Liver (tissue), 3 donors: ENCODE results near the gene XPNPEP3.

ENCODE experiments used
- EGR1 ChIP-seq, 2 donors: IDR thresholded peaks; 2 replicates each; pipeline ENCODE4 v1.6.1; 2016 to 2018; ENCODE audit warnings: antibody characterized with exemption in 2 of 2, low read depth in 2 of 2
- FOXA1 ChIP-seq: IDR thresholded peaks from 2 replicates; pipeline ENCODE4 v1.6.1; 2016; ENCODE audit warnings: antibody characterized with exemption
- JUND ChIP-seq, 2 donors: IDR thresholded peaks; 2 replicates each; pipeline ENCODE4 v1.6.1; 2016; ENCODE audit warnings: antibody characterized with exemption in 2 of 2
- MAX ChIP-seq: IDR thresholded peaks from 2 replicates; pipeline ENCODE4 v1.6.1; 2016; ENCODE audit warnings: antibody characterized with exemption
- SP1 ChIP-seq: IDR thresholded peaks from 2 replicates; pipeline ENCODE4 v1.6.1; 2018; ENCODE audit warnings: antibody characterized with exemption, mild to moderate bottlenecking
- TAF1 ChIP-seq: conservative IDR thresholded peaks from 2 replicates; pipeline ENCODE4 v1.6.1; 2016; ENCODE audit warnings: antibody characterized with exemption, mild to moderate bottlenecking
- YY1 ChIP-seq: IDR thresholded peaks from 2 replicates; pipeline ENCODE4 v1.6.1; 2016; ENCODE audit warnings: antibody characterized with exemption, mild to moderate bottlenecking
- TF ChIP-seq, protein P1 (sequence below): fragments of 150-350 bp; IDR thresholded peaks from 2 replicates; pipeline ENCODE4 v1.5.1; 2017; ENCODE audit warnings: improper control_type of control experiment, low read depth, low read length; ENCODE audit not compliant: missing input control
- TF ChIP-seq, protein P2 (sequence below): IDR thresholded peaks from 2 replicates; pipeline ENCODE4 v1.6.1; 2016; ENCODE audit warnings: antibody characterized with exemption
- TF ChIP-seq, protein P3 (sequence below): IDR thresholded peaks from 2 replicates; pipeline ENCODE4 v1.6.1; 2016; ENCODE audit warnings: antibody characterized with exemption, mild to moderate bottlenecking
- donor health status: healthy.
- donor health status: healthy.

- TF ChIP-seq, protein P1, sequence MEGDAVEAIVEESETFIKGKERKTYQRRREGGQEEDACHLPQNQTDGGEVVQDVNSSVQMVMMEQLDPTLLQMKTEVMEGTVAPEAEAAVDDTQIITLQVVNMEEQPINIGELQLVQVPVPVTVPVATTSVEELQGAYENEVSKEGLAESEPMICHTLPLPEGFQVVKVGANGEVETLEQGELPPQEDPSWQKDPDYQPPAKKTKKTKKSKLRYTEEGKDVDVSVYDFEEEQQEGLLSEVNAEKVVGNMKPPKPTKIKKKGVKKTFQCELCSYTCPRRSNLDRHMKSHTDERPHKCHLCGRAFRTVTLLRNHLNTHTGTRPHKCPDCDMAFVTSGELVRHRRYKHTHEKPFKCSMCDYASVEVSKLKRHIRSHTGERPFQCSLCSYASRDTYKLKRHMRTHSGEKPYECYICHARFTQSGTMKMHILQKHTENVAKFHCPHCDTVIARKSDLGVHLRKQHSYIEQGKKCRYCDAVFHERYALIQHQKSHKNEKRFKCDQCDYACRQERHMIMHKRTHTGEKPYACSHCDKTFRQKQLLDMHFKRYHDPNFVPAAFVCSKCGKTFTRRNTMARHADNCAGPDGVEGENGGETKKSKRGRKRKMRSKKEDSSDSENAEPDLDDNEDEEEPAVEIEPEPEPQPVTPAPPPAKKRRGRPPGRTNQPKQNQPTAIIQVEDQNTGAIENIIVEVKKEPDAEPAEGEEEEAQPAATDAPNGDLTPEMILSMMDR, result no peak
- TF ChIP-seq, protein P2, sequence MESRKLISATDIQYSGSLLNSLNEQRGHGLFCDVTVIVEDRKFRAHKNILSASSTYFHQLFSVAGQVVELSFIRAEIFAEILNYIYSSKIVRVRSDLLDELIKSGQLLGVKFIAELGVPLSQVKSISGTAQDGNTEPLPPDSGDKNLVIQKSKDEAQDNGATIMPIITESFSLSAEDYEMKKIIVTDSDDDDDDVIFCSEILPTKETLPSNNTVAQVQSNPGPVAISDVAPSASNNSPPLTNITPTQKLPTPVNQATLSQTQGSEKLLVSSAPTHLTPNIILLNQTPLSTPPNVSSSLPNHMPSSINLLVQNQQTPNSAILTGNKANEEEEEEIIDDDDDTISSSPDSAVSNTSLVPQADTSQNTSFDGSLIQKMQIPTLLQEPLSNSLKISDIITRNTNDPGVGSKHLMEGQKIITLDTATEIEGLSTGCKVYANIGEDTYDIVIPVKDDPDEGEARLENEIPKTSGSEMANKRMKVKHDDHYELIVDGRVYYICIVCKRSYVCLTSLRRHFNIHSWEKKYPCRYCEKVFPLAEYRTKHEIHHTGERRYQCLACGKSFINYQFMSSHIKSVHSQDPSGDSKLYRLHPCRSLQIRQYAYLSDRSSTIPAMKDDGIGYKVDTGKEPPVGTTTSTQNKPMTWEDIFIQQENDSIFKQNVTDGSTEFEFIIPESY, result no peak
- TF ChIP-seq SP1 (no peak), TAF1 (no peak), MAX (no peak), YY1 (no peak), EGR1 (IDR thresholded peaks at IDR 0.05; ENCODE audit: low read depth in 2 of 2) (no peak), FOXA1 (no peak), JUND (IDR thresholded peaks at IDR 0.05) (no peak)
- TF ChIP-seq, protein P3, sequence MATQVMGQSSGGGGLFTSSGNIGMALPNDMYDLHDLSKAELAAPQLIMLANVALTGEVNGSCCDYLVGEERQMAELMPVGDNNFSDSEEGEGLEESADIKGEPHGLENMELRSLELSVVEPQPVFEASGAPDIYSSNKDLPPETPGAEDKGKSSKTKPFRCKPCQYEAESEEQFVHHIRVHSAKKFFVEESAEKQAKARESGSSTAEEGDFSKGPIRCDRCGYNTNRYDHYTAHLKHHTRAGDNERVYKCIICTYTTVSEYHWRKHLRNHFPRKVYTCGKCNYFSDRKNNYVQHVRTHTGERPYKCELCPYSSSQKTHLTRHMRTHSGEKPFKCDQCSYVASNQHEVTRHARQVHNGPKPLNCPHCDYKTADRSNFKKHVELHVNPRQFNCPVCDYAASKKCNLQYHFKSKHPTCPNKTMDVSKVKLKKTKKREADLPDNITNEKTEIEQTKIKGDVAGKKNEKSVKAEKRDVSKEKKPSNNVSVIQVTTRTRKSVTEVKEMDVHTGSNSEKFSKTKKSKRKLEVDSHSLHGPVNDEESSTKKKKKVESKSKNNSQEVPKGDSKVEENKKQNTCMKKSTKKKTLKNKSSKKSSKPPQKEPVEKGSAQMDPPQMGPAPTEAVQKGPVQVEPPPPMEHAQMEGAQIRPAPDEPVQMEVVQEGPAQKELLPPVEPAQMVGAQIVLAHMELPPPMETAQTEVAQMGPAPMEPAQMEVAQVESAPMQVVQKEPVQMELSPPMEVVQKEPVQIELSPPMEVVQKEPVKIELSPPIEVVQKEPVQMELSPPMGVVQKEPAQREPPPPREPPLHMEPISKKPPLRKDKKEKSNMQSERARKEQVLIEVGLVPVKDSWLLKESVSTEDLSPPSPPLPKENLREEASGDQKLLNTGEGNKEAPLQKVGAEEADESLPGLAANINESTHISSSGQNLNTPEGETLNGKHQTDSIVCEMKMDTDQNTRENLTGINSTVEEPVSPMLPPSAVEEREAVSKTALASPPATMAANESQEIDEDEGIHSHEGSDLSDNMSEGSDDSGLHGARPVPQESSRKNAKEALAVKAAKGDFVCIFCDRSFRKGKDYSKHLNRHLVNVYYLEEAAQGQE, result no peak
Observed at GRCh38 chr22:40894417-40894816, 37.5 kb downstream of the XPNPEP3 start.
